NT2/D1 (cell line): ENCODE results near the gene FGFR3.

ENCODE experiments used
- SUZ12 ChIP-seq: IDR thresholded peaks from 2 replicates; pipeline ENCODE4 v1.6.1; 2011; ENCODE audit not compliant: insufficient read length, insufficient read depth; ENCODE audit errors: extremely low read depth
- YY1 ChIP-seq: IDR thresholded peaks from 2 replicates; pipeline ENCODE4 v1.6.1; 2011; ENCODE audit not compliant: insufficient read length, insufficient read depth

DNA sequence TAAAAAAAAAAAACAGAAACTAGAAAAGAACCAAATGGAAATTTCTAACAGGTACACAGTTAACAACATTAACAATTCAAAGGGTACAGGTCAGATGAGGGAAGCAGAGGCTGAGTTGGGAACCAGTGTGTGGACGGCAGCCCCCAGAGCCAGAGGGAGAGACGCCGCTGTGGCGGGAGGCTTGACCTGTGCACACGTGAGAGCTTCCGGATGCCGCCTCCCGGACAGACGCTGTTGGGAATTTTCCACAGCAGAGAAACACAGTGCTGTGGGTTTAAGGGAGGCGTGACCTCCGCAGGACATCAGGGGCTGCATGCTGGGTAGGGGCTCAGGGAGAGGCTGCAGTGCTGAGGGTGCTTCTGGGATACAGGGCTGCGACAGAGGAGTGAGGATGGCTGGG lies 49.5 kb upstream of the FGFR3 start:
- TF ChIP-seq SUZ12 (no peak), YY1 (no peak)
